GM19023 (cell line): ENCODE measurements around the gene PPP1R27.

ENCODE experiments used
- ATAC-seq: cut with Tn5 transposase; IDR thresholded peaks from one replicate; pipeline ENCODE4 v1.9.1; 2021; ENCODE audit warnings: mild to moderate bottlenecking, moderate library complexity; ENCODE audit not compliant: unreplicated experiment

The PPP1R27 gene

DNA sequence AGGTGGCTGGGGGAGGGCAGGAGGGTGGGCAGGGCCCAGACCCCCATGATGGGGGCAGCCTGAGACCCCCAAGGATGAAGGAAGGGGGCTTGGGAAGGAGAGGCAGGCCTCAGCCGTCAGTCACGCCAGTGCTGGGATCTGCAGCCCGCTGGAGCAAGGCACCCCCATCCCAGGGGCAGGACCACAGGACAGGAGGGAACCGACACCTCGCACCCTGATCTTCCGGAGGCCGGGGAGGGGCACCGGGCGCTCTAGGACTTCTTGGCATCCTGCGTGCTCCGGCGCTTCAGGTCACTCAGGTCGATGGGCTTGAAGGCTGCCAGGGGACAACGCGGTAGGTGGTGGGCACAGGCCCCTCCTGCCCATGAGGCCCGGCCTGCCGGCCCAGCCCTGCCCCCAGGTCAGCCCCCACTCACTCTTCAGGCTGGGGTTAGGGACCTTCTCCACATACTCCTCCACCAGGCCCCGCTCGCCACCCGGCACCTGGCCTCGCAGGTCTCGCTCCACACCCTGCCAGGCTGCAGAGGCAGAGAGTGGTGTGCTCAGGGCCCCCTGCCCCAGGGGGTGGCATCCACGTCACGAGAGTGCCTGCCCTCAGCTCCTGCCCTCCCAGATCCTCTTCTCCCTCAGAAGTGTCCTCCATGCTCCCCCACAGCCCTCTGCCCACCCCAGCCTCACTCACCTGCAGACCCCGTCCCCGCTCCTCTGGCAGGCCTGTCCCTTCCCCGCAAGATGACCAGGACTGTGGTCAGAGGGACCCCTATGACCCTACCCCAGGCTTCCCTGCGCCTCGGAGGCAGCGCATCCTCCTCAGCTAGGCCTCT is 11.6 kb downstream of the PPP1R27 start:
- ATAC-seq, result no peak

GRCh38 chr17:81822312-81822637 is 12.6 kb downstream of the PPP1R27 start:
- no peak for ATAC-seq

- no peak for ATAC-seq
These were observed 13.1 kb downstream of the PPP1R27 start for GRCh38 chr17:81821603-81822311.

- ATAC-seq, result no peak
These were observed 13.7 kb downstream of the PPP1R27 start for GRCh38 chr17:81821147-81821546.

DNA sequence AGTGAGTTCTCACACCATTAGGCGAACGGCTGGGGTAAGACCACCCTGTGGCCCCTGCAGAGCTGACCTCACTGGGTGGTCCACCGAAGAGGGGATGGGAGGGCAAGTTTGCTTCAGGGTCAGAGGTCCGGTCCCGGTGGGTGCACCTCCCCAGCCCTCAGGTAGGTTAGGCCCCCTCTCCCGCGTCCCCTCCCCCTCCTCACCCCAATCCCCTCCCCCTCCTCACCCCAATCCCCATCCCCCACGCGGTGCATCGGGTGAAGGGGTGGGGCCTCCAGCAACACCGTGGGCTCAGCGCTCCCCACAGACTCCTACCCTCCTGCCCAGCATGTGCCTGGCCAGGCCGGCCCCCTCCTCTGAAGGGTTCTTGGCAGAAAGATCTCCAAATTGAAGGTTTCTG is 15.1 kb downstream of the PPP1R27 start:
- ATAC-seq, result no peak

GRCh38 chr17:81817758-81818147 is 17.1 kb downstream of the PPP1R27 start:
- ATAC-seq, result no peak

- no peak for ATAC-seq
These were observed 19.2 kb downstream of the PPP1R27 start for GRCh38 chr17:81815646-81815986.

DNA sequence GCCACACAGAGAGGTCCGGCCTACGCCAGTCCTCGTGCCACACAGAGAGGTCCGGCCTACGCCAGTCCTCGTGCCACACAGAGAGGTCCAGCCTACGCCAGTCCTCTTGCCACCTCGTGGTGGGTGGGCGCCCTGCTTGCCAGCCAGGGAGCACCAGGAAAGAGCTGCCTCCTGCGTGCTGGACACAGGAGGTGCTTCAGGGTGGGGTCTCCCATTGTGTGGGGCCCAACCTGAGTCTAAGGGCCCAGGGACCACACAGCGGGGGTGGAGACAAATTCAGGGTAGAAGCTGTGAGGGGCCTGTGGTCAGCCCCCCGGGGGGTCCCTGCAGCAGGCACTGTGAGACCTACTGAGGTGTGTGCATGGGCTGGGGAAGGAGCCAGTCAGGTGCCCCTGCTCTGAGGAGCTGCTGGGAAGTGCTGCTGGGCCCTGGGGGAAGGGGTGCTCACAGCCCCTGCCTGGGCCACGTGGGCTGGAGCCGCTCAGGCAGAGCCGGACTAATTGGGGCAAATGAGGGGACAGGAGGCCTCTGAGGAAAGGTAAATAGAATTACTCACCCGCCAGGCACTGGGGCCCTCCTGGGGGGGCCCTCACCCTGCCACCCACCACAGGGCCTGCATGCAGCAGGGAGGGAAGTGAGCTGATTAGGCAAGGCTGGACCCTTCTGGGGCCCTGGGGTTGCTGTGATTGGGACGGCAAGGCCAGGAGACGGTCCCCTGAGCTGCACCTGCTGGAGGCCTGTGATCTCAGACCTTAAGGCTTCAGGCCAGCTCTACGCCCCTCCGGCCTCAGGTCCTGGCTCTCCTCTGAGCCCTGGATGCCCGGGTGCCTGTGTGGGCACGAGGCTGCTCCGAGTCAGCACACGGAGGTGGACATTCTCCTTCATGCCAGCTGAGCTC is 19.9 kb downstream of the PPP1R27 start:
- no peak for ATAC-seq

DNA sequence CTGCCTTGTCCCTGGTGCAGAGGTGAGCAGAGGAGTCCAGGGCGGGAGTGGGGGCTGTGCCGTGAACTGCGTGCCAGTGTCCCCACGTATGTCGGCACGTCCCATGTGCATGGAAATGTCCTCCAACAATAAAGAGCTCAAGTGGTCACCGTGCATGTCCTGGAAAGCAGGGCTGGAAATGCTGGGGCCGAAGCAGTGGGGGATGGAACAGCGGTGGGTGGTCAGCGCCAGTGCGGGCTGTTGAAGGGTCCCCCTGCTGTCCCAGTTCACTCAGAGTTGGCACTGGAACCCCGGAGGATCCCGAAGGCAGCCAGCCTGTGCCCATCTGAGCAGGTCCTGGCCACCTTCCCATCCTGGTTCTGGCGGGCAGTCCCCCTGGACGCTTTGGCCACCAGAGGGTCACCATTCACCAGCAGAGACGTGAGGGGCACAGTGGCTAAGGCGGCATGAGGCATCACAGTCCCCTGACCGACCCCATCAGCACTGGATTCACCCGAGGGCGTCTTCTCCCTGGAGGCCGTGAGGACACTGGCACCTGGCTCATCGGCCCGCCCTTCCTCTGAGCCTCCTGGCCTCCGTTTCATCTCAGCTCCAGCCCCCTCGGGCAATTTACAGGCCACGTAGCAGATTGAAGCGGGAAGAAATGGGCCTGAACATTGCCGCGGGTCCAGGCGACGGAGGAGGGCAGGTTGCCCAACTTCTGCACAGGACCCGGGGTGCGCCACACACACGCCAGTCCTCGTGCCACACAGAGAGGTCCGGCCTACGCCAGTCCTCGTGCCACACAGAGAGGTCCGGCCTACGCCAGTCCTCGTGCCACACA is 20.8 kb downstream of the PPP1R27 start:
- ATAC-seq, result no peak

- no peak for ATAC-seq
These were observed 21.5 kb downstream of the PPP1R27 start for GRCh38 chr17:81813371-81813684.

DNA sequence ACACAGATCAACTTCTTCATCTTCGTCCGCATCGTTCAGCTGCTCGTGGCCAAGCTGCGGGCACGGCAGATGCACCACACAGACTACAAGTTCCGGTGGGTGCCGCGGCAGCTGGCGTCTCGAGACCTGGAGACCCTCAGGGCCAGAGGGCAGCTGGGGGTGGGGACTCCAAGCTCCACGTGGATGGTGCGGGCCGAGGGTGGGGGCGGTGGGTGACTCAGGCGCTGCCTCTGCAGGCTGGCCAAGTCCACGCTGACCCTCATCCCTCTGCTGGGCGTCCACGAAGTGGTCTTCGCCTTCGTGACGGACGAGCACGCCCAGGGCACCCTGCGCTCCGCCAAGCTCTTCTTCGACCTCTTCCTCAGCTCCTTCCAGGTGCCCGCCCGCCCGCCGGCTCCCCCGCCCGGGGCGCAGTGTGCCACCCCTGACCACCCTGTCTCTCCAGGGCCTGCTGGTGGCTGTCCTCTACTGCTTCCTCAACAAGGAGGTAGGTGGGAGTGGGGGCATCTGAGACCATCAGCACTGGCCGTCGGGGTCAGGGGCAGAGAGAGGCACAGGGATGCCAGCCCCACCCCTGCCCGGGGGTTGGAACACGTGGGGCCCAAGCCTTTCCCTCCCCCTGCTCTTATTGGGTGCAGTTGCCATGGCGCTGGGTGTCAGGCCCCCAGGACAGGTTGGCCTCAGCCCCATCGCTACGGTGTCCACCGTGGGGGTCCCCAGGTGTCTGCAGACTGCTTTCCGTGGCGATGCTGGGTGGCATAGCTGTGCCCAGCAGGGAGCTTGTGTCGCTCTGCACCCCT is 22.1 kb downstream of the PPP1R27 start:
- no peak for ATAC-seq

GRCh38 chr17:81811705-81812570 is 22.9 kb downstream of the PPP1R27 start:
- no peak for ATAC-seq

GRCh38 chr17:81810892-81811704 is 23.8 kb downstream of the PPP1R27 start:
- no peak for ATAC-seq

DNA sequence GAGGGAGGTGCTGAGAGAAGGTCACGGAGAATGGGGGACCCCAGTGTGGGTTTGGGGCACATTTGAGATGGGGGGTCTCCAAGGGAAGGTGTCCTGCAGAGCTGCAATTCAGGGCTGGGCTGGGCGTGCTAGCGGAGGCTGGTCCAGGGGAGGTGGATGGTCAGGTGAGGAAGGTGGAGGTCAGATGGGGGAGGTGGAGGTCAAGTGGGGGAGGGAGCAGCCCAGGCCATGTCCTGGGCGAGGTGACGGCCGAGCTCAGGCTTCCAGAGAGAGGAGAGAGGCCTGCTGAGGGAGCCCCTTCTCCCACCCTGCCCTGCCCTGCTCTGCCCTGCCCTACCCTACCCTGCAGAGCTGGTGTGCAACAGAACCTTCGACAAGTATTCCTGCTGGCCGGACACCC is 24.4 kb downstream of the PPP1R27 start:
- no peak for ATAC-seq

GRCh38 chr17:81809556-81809998 is 25.3 kb downstream of the PPP1R27 start:
- no peak for ATAC-seq

- ATAC-seq, result no peak
These were observed 25.9 kb downstream of the PPP1R27 start for GRCh38 chr17:81808778-81809555.

- no peak for ATAC-seq
These were observed 27.0 kb downstream of the PPP1R27 start for GRCh38 chr17:81807839-81808238.
